ENCODE results near the gene MED17.

Gene MED17

GRCh38 chr11:93857413-93858120 lies 73.5 kb downstream of the MED17 start:
- TF ChIP-seq, protein P1, sequence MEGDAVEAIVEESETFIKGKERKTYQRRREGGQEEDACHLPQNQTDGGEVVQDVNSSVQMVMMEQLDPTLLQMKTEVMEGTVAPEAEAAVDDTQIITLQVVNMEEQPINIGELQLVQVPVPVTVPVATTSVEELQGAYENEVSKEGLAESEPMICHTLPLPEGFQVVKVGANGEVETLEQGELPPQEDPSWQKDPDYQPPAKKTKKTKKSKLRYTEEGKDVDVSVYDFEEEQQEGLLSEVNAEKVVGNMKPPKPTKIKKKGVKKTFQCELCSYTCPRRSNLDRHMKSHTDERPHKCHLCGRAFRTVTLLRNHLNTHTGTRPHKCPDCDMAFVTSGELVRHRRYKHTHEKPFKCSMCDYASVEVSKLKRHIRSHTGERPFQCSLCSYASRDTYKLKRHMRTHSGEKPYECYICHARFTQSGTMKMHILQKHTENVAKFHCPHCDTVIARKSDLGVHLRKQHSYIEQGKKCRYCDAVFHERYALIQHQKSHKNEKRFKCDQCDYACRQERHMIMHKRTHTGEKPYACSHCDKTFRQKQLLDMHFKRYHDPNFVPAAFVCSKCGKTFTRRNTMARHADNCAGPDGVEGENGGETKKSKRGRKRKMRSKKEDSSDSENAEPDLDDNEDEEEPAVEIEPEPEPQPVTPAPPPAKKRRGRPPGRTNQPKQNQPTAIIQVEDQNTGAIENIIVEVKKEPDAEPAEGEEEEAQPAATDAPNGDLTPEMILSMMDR (IDR thresholded peaks at IDR 0.05; ENCODE audit: low read depth, low read length), result no peak
- peak; percentile 6 to 35 for DNase-seq (ENCODE audit: low read depth in 2 of 2)
- H3K4me3 ChIP-seq (replicated peaks in 1 of 2; ENCODE audit: low read depth in 2 of 2, low read length in 2 of 2), result no peak overlapping the region

DNA sequence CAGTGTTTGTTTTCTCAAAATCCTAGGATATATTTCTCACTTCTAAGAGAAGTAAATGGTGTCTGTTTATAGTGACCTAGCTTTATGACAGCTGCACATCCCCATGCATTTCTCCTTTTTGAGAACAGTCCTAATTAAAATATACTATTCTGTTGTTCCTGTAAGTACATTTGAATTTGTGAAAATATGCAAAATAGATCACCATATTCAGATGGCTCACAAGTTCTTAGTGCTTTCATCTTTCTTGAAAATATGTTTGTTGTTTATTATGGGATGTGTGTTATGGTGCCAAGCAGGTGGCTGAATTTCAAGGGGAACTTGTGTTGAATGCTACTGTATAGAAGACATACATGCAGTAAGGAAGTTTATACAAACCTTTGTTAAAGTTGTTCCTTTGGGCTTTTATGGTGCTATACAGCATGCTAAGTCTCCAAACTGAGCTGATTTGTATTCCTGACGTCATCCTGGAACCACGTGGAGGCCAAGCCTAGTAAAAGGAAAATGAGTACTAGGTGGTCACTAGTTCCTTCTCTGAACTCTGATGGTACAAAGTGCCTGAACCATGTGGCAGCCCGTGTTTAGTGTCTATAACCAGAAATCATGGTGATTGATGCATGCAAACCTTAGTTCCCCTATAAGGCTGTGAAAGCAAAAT lies 74.2 kb downstream of the MED17 start:
- DNase-seq (ENCODE audit: low read depth in 2 of 2), result no peak
- TF ChIP-seq, protein P1 (IDR thresholded peaks at IDR 0.05; ENCODE audit: low read depth, low read length), result no peak
- H3K4me3 ChIP-seq (replicated peaks in 1 of 2; ENCODE audit: low read depth in 2 of 2, low read length in 2 of 2), result no peak overlapping the region

DNA sequence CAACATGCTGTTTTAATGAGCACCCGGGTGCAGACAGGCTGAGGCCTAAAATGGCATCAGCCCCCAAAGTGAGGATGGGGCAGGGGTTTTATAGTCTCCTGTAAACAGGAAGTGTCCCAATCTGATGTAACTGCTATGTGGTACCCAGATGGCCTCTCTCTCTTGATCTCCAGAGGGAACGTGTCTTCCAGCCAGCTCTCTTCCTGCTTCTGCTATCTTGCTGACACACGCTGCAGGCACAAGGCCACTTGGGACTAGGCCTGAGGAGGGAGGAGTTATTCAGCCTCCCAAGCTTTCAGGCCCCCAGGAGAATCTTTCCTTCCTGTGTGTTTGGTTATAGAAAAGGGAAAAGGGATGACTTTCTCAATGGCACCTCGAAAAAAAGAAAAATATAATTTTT lies 77.7 kb downstream of the MED17 start:
- H3K4me3 ChIP-seq (replicated peaks in 1 of 2; ENCODE audit: low read depth in 2 of 2, low read length in 2 of 2), result no peak overlapping the region
- TF ChIP-seq, protein P1 (IDR thresholded peaks at IDR 0.05; ENCODE audit: low read depth, low read length), result no peak
- peak in 1 of 2 donors; percentile 45 for DNase-seq (ENCODE audit: low read depth in 2 of 2)

Measured in cardiac fibroblast (primary cell).